IMR-90 (cell line): ENCODE results near the gene PLA2G4B. TPM values are rescaled to one million over a fixed set of nuclear protein-coding genes. Genes with fewer than 3 reads are reported as not detected.

Source experiments
- ATAC-seq: fragments of 200-7000 bp; cut with Tn5 transposase; 2 replicates; pipeline ENCODE4 v1.9.1; 2020; ENCODE audit warnings: low read depth, mild to moderate bottlenecking, moderate library complexity
- BruUV-seq: library from RNA; stranded (reverse); fragments of 400-500 nt; replicated peaks from 2 replicates; lab custom pipeline; 2021; lab: Mats Ljungman, UMichigan
- CTCF ChIA-PET: fragments of 300-600 bp; formaldehyde crosslinking; extraction: SDS; loops from one replicate; lab custom pipeline; 2021; ENCODE audit warnings: antibody characterized with exemption; lab: Yijun Ruan, JAX
- POLR2A ChIA-PET: fragments of 300-600 bp; sonication (Branson Sonifier 250); formaldehyde crosslinking; loops from one replicate; lab custom pipeline; 2022; ENCODE audit warnings: antibody characterized with exemption; ENCODE audit not compliant: unreplicated experiment; lab: Charles Lee
- DNase-seq: peaks from one replicate; pipeline ENCODE4 v3.0.0; 2013
- H2AFZ ChIP-seq: replicated peaks from 2 replicates; pipeline ENCODE3; 2013; ENCODE audit warnings: low read length, mild to moderate bottlenecking; ENCODE audit not compliant: poor library complexity
- H2AK5ac ChIP-seq: 2 replicates; pipeline ENCODE4 v1.6.1; 2013; ENCODE audit warnings: low read depth, low read length, inconsistent platforms
- H2AK9ac ChIP-seq: replicated peaks from 2 replicates; pipeline ENCODE3; 2013; ENCODE audit warnings: mild to moderate bottlenecking, low read depth, low read length, moderate library complexity; ENCODE audit not compliant: poor library complexity
- H2BK120ac ChIP-seq: 2 replicates; pipeline ENCODE4 v1.6.1; 2013; ENCODE audit warnings: low read depth, low read length, inconsistent platforms
- H2BK15ac ChIP-seq: 3 replicates; pipeline ENCODE4 v1.6.1; 2013; ENCODE audit warnings: low read depth, low read length, inconsistent platforms
- H2BK20ac ChIP-seq: 2 replicates; pipeline ENCODE4 v1.6.1; 2013; ENCODE audit warnings: low read depth, mild to moderate bottlenecking, inconsistent platforms, low read length, moderate library complexity
- H2BK5ac ChIP-seq: 2 replicates; pipeline ENCODE4 v1.6.1; 2013; ENCODE audit warnings: mild to moderate bottlenecking, low read depth, low read length, inconsistent platforms; ENCODE audit not compliant: poor library complexity, severe bottlenecking
- H3K14ac ChIP-seq: replicated peaks from 2 replicates; pipeline ENCODE4 v1.6.1; 2013; ENCODE audit warnings: low read depth, low read length, inconsistent platforms
- H3K18ac ChIP-seq: 2 replicates; pipeline ENCODE4 v1.6.1; 2013; ENCODE audit warnings: low read depth, low read length, control low read depth
- H3K23ac ChIP-seq: 2 replicates; pipeline ENCODE4 v1.6.1; 2013; ENCODE audit warnings: low read depth, low read length, inconsistent platforms
- H3K27ac ChIP-seq: 2 replicates; pipeline ENCODE4 v1.5.1; 2013; ENCODE audit warnings: mild to moderate bottlenecking, control low read depth, low read length; ENCODE audit not compliant: insufficient read depth
- H3K27me3 ChIP-seq: 2 replicates; pipeline ENCODE4 v1.6.1; 2013; ENCODE audit warnings: low read length; ENCODE audit not compliant: control insufficient read depth, insufficient read depth
- H3K36me3 ChIP-seq: 2 replicates; pipeline ENCODE4 v1.6.1; 2013; ENCODE audit warnings: low read length, mixed read lengths; ENCODE audit not compliant: control insufficient read depth, insufficient read depth
- H3K4ac ChIP-seq: 2 replicates; pipeline ENCODE4 v1.6.1; 2013; ENCODE audit warnings: low read depth, low read length, inconsistent platforms
- H3K4me1 ChIP-seq: 2 replicates; pipeline ENCODE4 v1.6.1; 2013; ENCODE audit warnings: low read length, mixed read lengths; ENCODE audit not compliant: control insufficient read depth, insufficient read depth
- H3K4me2 ChIP-seq: 2 replicates; pipeline ENCODE4 v1.6.1; 2013; ENCODE audit warnings: low read depth, mild to moderate bottlenecking, control low read depth, low read length, moderate library complexity
- H3K4me3 ChIP-seq: 2 replicates; pipeline ENCODE4 v1.5.1; 2013; ENCODE audit warnings: low read depth, mild to moderate bottlenecking, control low read depth, low read length, moderate library complexity; ENCODE audit not compliant: insufficient read depth
- H3K56ac ChIP-seq: 2 replicates; pipeline ENCODE4 v1.6.1; 2013; ENCODE audit warnings: low read length, inconsistent platforms; ENCODE audit not compliant: insufficient read depth; ENCODE audit errors: extremely low read depth
- H3K79me1 ChIP-seq, 2 experiments: 2 replicates each; pipeline ENCODE4 v1.6.1; 2013; ENCODE audit warnings: low read length in 2 of 2, inconsistent platforms in 1 of 2, low read depth in 1 of 2
- H3K9ac ChIP-seq: 2 replicates; pipeline ENCODE4 v1.6.1; 2013; ENCODE audit warnings: low read depth, low read length, control low read depth
- H3K9me1 ChIP-seq: 2 replicates; pipeline ENCODE4 v1.6.1; 2013; ENCODE audit warnings: low read length, inconsistent platforms; ENCODE audit not compliant: insufficient read depth
- H3K9me3 ChIP-seq: 2 replicates; pipeline ENCODE4 v1.6.1; 2013; ENCODE audit warnings: low read length; ENCODE audit not compliant: control insufficient read depth, insufficient read depth
- H4K20me1 ChIP-seq: 2 replicates; pipeline ENCODE4 v1.6.1; 2013; ENCODE audit warnings: low read length, inconsistent platforms; ENCODE audit not compliant: insufficient read depth
- H4K5ac ChIP-seq: 2 replicates; pipeline ENCODE4 v1.6.1; 2013; ENCODE audit warnings: mild to moderate bottlenecking, low read depth, low read length, control low read depth
- H4K8ac ChIP-seq, 2 experiments: 2 replicates each; pipeline ENCODE4 v1.6.1; 2013; ENCODE audit warnings: low read depth in 2 of 2, low read length in 2 of 2, control low read depth in 1 of 2, inconsistent platforms in 1 of 2
- H4K91ac ChIP-seq: 2 replicates; pipeline ENCODE4 v1.6.1; 2013; ENCODE audit warnings: low read depth, low read length, inconsistent platforms; ENCODE audit not compliant: insufficient read depth
- BHLHE40 ChIP-seq: fragments of 150-350 bp; IDR thresholded peaks from 2 replicates; pipeline ENCODE4 v1.6.1; 2016; ENCODE audit warnings: mild to moderate bottlenecking, low read depth, low read length
- CEBPB ChIP-seq: IDR thresholded peaks from 2 replicates; pipeline ENCODE4 v1.6.1; 2012; ENCODE audit warnings: low read depth, low read length, improper control_type of control experiment
- CHD1 ChIP-seq: IDR thresholded peaks from 2 replicates; pipeline ENCODE4 v1.6.1; 2012; ENCODE audit warnings: low read depth, low read length, improper control_type of control experiment
- FOS ChIP-seq: fragments of 150-350 bp; IDR thresholded peaks from 2 replicates; pipeline ENCODE4 v1.6.1; 2016; ENCODE audit warnings: low read depth, low read length
- MAFK ChIP-seq: IDR thresholded peaks from 2 replicates; pipeline ENCODE4 v1.6.1; 2012; ENCODE audit warnings: low read depth, low read length, improper control_type of control experiment
- MAZ ChIP-seq: IDR thresholded peaks from 2 replicates; pipeline ENCODE4 v1.6.1; 2012; ENCODE audit warnings: low read depth, mild to moderate bottlenecking, low read length, improper control_type of control experiment, moderate library complexity, borderline replicate concordance
- POLR2A ChIP-seq: IDR thresholded peaks from 2 replicates; pipeline ENCODE4 v1.6.1; 2012; ENCODE audit warnings: mild to moderate bottlenecking, low read depth, low read length
- RAD21 ChIP-seq: IDR thresholded peaks from 2 replicates; pipeline ENCODE4 v1.6.1; 2012; ENCODE audit warnings: low read length, improper control_type of control experiment
- RCOR1 ChIP-seq: IDR thresholded peaks from 2 replicates; pipeline ENCODE4 v1.6.1; 2012; ENCODE audit warnings: mild to moderate bottlenecking, low read length, improper control_type of control experiment; ENCODE audit not compliant: insufficient replicate concordance
- RFX5 ChIP-seq: IDR thresholded peaks from 2 replicates; pipeline ENCODE4 v1.8.0; 2012; ENCODE audit warnings: low read depth, mild to moderate bottlenecking, low read length, moderate library complexity
- SMC3 ChIP-seq: fragments of 150-350 bp; IDR thresholded peaks from 2 replicates; pipeline ENCODE4 v1.6.1; 2016; ENCODE audit warnings: low read depth, mild to moderate bottlenecking, antibody characterized with exemption, low read length, moderate library complexity
- WGBS, 2 experiments: methylation state at CpG; one replicate each; pipeline versions ENCODE4 v1.1.5 to v1.1.7; 2013; ENCODE audit warnings: missing lambda C conversion rate in 2 of 2; ENCODE audit not compliant: insufficient read length in 1 of 2; ENCODE audit errors: extremely low coverage in 2 of 2; 5-methylcytosine and 5-hydroxymethylcytosine counted together
- dilution Hi-C: fragments of 300-500 bp; cut with HindIII; formaldehyde crosslinking; loops from one replicate; pipeline ENCODE4 v1.14.3; 2018; ENCODE audit warnings: low sequenced_read_pairs; ENCODE audit not compliant: unreplicated experiment
- in situ Hi-C: fragments of 300-500 bp; cut with MboI; formaldehyde crosslinking; loops from 3 replicates; pipeline ENCODE4 v1.14.3; 2019; ENCODE audit warnings: low sequenced_read_pairs, inconsistent platforms, mixed read lengths
- intact Hi-C: fragments of 100-400 bp; cut with micrococcal nuclease; formaldehyde crosslinking; loops from 2 replicates; pipeline ENCODE4 v1.10.0; 2022
- polyA plus RNA-seq, 3 experiments: library from polyadenylated mRNA; depleted of rRNA; stranded (reverse); fragments of >200 nt; gene quantifications; 2 replicates each; pipeline ENCODE4 v1.2.3, GENCODE V29; 2012; ENCODE audit warnings: low replicate concordance in 1 of 3
- total RNA-seq: library from RNA; depleted of rRNA; stranded (reverse); fragments of >200 nt; gene quantifications from 2 replicates; pipeline ENCODE4 v1.2.3, GENCODE V29; 2012
- TF ChIP-seq, protein P1 (sequence below): fragments of 150-350 bp; IDR thresholded peaks from 2 replicates; pipeline ENCODE4 v1.6.1; 2016; ENCODE audit warnings: low read depth, mild to moderate bottlenecking, low read length, moderate library complexity, borderline replicate concordance
- TF ChIP-seq, protein P2 (sequence below): fragments of 150-350 bp; IDR thresholded peaks from 2 replicates; pipeline ENCODE4 v1.6.1; 2017; ENCODE audit warnings: mild to moderate bottlenecking, antibody characterized with exemption, low read length, low read depth
- TF ChIP-seq, protein P3 (sequence below): conservative IDR thresholded peaks from 2 replicates; pipeline ENCODE4 v1.5.1; 2012; ENCODE audit warnings: mild to moderate bottlenecking, low read depth, low read length, improper control_type of control experiment

The PLA2G4B gene
- total and polyA plus RNA-seq, 2 of the 4 experiments (the other 2 are of a cell fraction), result 0.18 to 3.1 TPM

DNA sequence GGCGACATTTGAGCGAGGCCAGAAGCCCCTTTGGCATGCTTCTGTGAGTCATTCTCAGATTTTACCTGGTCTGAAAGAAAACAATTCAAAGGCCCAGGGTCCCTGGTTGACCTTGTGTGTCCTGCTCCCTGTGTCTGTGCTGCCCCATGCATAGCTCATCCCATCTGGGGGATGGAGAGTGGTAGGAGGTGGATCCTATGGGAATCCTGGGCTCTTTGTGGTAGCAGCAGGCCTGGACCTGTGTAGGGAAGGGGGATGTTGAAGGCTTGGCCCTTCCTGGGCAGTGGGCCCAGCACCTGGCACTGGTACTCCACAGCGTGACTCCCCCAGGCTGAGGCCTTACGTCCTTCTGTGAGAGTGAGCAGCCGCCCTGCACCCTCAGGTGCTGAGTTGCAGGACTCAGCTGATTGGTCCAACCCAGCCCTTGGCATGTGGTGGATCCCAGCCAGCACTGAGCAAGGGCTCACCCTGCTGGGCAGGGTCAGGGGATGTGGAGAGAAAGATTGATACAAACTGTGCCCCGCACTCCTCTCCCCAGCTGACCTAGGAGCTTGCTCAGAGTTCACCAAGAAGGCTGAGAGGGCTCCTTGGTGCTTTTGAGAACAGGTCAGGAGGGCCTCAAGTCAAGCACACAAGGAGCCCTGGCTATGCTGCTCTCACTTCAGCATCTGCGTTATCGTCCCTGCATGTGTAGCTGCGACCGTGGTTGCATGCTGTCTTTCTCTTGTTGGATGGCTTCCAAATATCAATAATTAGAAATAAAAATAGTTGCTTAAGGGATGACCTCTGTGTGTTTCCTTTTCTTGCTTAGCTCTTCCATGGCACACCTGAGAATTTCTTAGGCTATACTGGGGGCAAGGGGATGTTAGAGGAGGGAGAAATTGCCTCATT, 32.1 kb upstream of the PLA2G4B start:
- ChIA-PET CTCF (interaction anchor here (1.2 kb wide), 1 partner anchor 32 kb away, joined by 7 read pairs; the partner anchor contains the start of gene MAPKBP1), POLR2A (no interaction called here)
- no peak overlapping the region for H2AK5ac ChIP-seq
- no peak overlapping the region for H3K4me3 ChIP-seq
- dilution Hi-C loops, result no loop called here
- peaks cover 7% of the 10 kb centered on the region; the same call in 1 of the 2 replicates for H4K20me1 ChIP-seq
- no peak overlapping the region for H2BK5ac ChIP-seq
- in situ Hi-C loops, result no loop called here
- H3K9me3 ChIP-seq, result no peaks in the 10 kb centered on the region
- no peak overlapping the region for H3K56ac ChIP-seq
- H3K36me3 ChIP-seq, result 0 out of 2 replicates have a peak, but pooled peaks cover 3% of the 10 kb centered on the region
- no peak overlapping the region for H3K4ac ChIP-seq
- peak overlapping the region; percentile 13 for H2AFZ ChIP-seq
- H2AK9ac ChIP-seq, result no peak overlapping the region
- no TSS peak for BruUV-seq
- H3K27ac ChIP-seq, result no peak overlapping the region
- H3K79me1 ChIP-seq, result peaks cover 25 to 70% of the 10 kb centered on the region in 2 experiments
- H4K5ac ChIP-seq, result no peak overlapping the region
- H3K14ac ChIP-seq, result no peak overlapping the region
- no peak overlapping the region for H2BK120ac ChIP-seq
- WGBS, 2 experiments, result 83% methylated on average over 4 of the region's 10 CpGs; no CpG with 5 or more reads in 1 of the 2 experiments
- no peak overlapping the region for H3K9ac ChIP-seq
- no peaks in the 10 kb centered on the region for H3K27me3 ChIP-seq
- H3K9me1 ChIP-seq, result peaks cover 24% of the 10 kb centered on the region
- DNase-seq (no peak), ATAC-seq (no peak)
- H3K4me1 ChIP-seq, result peaks cover 3% of the 10 kb centered on the region
- intact Hi-C loops, result no loop called here
- no peak overlapping the region for H3K23ac ChIP-seq
- no peak overlapping the region for H3K18ac ChIP-seq
- no peak overlapping the region for H4K91ac ChIP-seq
- no peak overlapping the region for H2BK20ac ChIP-seq
- H4K8ac ChIP-seq, result no peak overlapping the region
- H2BK15ac ChIP-seq, result no peak overlapping the region; the same call in 2 of the 3 replicates
- no peak overlapping the region for H3K4me2 ChIP-seq
- TF ChIP-seq CHD1, result no peak
- no peak for TF ChIP-seq POLR2A
- no peak for TF ChIP-seq BHLHE40
- no peak for TF ChIP-seq RFX5
- TF ChIP-seq, protein P1, sequence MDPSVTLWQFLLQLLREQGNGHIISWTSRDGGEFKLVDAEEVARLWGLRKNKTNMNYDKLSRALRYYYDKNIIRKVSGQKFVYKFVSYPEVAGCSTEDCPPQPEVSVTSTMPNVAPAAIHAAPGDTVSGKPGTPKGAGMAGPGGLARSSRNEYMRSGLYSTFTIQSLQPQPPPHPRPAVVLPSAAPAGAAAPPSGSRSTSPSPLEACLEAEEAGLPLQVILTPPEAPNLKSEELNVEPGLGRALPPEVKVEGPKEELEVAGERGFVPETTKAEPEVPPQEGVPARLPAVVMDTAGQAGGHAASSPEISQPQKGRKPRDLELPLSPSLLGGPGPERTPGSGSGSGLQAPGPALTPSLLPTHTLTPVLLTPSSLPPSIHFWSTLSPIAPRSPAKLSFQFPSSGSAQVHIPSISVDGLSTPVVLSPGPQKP, result no peak
- TF ChIP-seq, protein P2, sequence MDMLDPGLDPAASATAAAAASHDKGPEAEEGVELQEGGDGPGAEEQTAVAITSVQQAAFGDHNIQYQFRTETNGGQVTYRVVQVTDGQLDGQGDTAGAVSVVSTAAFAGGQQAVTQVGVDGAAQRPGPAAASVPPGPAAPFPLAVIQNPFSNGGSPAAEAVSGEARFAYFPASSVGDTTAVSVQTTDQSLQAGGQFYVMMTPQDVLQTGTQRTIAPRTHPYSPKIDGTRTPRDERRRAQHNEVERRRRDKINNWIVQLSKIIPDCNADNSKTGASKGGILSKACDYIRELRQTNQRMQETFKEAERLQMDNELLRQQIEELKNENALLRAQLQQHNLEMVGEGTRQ, result no peak
- TF ChIP-seq CEBPB, result no peak
- TF ChIP-seq MAFK, result no peak
- no peak for TF ChIP-seq MAZ
- no peak for TF ChIP-seq FOS
- no peak for TF ChIP-seq SMC3
- no peak for TF ChIP-seq RAD21
- no peak for TF ChIP-seq RCOR1
- TF ChIP-seq, protein P3, sequence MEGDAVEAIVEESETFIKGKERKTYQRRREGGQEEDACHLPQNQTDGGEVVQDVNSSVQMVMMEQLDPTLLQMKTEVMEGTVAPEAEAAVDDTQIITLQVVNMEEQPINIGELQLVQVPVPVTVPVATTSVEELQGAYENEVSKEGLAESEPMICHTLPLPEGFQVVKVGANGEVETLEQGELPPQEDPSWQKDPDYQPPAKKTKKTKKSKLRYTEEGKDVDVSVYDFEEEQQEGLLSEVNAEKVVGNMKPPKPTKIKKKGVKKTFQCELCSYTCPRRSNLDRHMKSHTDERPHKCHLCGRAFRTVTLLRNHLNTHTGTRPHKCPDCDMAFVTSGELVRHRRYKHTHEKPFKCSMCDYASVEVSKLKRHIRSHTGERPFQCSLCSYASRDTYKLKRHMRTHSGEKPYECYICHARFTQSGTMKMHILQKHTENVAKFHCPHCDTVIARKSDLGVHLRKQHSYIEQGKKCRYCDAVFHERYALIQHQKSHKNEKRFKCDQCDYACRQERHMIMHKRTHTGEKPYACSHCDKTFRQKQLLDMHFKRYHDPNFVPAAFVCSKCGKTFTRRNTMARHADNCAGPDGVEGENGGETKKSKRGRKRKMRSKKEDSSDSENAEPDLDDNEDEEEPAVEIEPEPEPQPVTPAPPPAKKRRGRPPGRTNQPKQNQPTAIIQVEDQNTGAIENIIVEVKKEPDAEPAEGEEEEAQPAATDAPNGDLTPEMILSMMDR, result no peak
